ENCODE results near the gene SIPA1L3.

Gene SIPA1L3

GRCh38 chr19:37906869-37907734 is at the start of gene SIPA1L3 (continued):
- TF ChIP-seq PRDM6 (tag by site-specific recombination; IDR thresholded peaks at IDR 0.05), result no peak
- peak; percentile 81 for TF ChIP-seq ZNF596 (tag by site-specific recombination; IDR thresholded peaks at IDR 0.05)
- TF ChIP-seq ZNF280D (tag by site-specific recombination; IDR thresholded peaks at IDR 0.05), result no peak; the same call in 1 of the 2 replicates
- no peak for TF ChIP-seq ZNF701 (tag by site-specific recombination; IDR thresholded peaks at IDR 0.05)
- peak; percentile 86 for TF ChIP-seq SP7 (tag by site-specific recombination; IDR thresholded peaks at IDR 0.05)
- no peak for TF ChIP-seq ZNF837 (tag by site-specific recombination; IDR thresholded peaks at IDR 0.05)
- TF ChIP-seq ZBTB6 (tag by site-specific recombination; IDR thresholded peaks at IDR 0.05), result peak; percentile 90
- TF ChIP-seq ZNF677 (tag by site-specific recombination; IDR thresholded peaks at IDR 0.05), result 0 out of 2 replicates have a peak, but pooled peaks have one; percentile 59
- no peak for TF ChIP-seq INSM2 (tag by site-specific recombination; IDR thresholded peaks at IDR 0.05)
- peak; percentile 96 for TF ChIP-seq ZNF2 (tag by site-specific recombination; IDR thresholded peaks at IDR 0.05)
- TF ChIP-seq YY1 (tag by site-specific recombination; IDR thresholded peaks at IDR 0.05), result peak; percentile 88
- 0 out of 2 replicates have a peak, but pooled peaks have one; percentile 59 for TF ChIP-seq ZNF223 (tag by site-specific recombination; IDR thresholded peaks at IDR 0.05)
- TF ChIP-seq ZFP37 (tag by site-specific recombination; IDR thresholded peaks at IDR 0.05), result no peak; the same call in 1 of the 2 replicates
- TF ChIP-seq ZBTB20 (tag by site-specific recombination; IDR thresholded peaks at IDR 0.05), result peak; percentile 98
- no peak for TF ChIP-seq ZBTB1 (tag by site-specific recombination; IDR thresholded peaks at IDR 0.05)
- peak; percentile 78 for TF ChIP-seq ZSCAN23 (tag by site-specific recombination; IDR thresholded peaks at IDR 0.05)
- no peak for TF ChIP-seq ZNF560 (tag by site-specific recombination; IDR thresholded peaks at IDR 0.05; ENCODE audit: borderline replicate concordance)
- TF ChIP-seq PBX3 (CRISPR knock-in tag; IDR thresholded peaks at IDR 0.05), result no peak
- peak; percentile 100 for TF ChIP-seq KLF9 (tag by site-specific recombination; IDR thresholded peaks at IDR 0.05; ENCODE audit: low read depth)
- TF ChIP-seq ZNF274 (IDR thresholded peaks at IDR 0.05; ENCODE audit: low read length), result no peak
- no peak for TF ChIP-seq ZNF274 (tag by site-specific recombination; IDR thresholded peaks at IDR 0.05; ENCODE audit: borderline replicate concordance)
- no peak for TF ChIP-seq ZBTB44 (tag by site-specific recombination; IDR thresholded peaks at IDR 0.05)
- peak; percentile 97 for TF ChIP-seq KLF8 (tag by site-specific recombination; IDR thresholded peaks at IDR 0.05)
- TF ChIP-seq YY2 (tag by site-specific recombination; IDR thresholded peaks at IDR 0.05), result peak; percentile 89
- no peak for TF ChIP-seq ATF2 (tag by site-specific recombination; IDR thresholded peaks at IDR 0.05; ENCODE audit: low read depth)
